Prostate gland (tissue), 2 donors: Measurements from ENCODE around the gene UBR2.

Experiments
- POLR2A ChIP-seq: fragments of 450-650 bp; IDR thresholded peaks from one replicate; pipeline ENCODE4 v1.6.1; 2016; ENCODE audit warnings: antibody characterized with exemption, mild to moderate bottlenecking
- TF ChIP-seq, protein P1 (sequence below), 4 experiments: fragments of 200-600 bp in 2 of 4; fragments of 450-650 bp in 2 of 4; sonication (generic) in 2 of 4; IDR thresholded peaks; 1 replicate in 3 of 4; 2 replicates in 1 of 4; pipeline ENCODE4 v1.5.1; 2016 to 2019; ENCODE audit warnings: antibody characterized with exemption in 4 of 4, mild to moderate bottlenecking in 2 of 4, moderate library complexity in 2 of 4

DNA sequence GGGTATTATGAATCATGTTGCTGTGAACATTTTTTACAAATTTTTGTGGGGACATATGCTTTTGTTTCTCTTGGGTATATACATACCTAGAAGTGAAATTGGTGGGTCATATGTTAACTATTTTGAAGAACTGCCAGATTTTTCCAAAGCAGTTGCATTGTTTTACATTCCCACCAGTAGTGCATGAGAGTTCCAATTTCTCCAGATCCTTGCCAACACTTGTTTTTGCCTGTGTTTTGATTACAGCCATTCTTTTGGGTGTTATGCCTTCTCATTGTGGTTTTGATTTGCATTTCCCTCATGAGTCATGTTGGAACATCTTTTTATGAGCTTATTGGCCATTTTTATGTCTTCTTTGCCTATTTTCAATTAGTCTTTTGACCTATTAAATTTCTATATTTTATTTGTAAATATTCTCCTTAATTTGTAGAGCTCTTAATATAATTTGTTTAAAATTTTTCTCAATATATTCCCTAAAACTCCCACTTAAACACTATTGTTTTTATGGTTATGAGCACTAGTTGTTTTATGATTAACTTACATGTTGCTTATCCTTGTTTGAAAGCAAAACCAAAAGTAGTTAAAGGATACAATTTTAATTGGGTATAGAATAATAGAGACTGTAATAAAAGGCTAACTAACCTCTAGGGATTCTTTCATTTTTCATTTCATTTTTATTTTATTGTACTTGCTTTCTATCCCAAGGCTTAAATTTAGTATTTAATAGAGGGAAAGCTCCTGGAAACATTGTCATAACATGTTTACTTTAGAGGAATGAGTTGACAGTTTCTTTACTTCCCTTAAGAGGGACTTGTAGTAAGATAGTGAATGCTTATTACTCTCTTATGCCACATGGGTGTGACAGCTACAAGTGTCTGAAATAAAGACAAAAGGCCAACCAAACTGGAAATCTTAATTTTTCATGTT, 5.5 kb downstream of the UBR2 start:
- TF ChIP-seq, protein P1, sequence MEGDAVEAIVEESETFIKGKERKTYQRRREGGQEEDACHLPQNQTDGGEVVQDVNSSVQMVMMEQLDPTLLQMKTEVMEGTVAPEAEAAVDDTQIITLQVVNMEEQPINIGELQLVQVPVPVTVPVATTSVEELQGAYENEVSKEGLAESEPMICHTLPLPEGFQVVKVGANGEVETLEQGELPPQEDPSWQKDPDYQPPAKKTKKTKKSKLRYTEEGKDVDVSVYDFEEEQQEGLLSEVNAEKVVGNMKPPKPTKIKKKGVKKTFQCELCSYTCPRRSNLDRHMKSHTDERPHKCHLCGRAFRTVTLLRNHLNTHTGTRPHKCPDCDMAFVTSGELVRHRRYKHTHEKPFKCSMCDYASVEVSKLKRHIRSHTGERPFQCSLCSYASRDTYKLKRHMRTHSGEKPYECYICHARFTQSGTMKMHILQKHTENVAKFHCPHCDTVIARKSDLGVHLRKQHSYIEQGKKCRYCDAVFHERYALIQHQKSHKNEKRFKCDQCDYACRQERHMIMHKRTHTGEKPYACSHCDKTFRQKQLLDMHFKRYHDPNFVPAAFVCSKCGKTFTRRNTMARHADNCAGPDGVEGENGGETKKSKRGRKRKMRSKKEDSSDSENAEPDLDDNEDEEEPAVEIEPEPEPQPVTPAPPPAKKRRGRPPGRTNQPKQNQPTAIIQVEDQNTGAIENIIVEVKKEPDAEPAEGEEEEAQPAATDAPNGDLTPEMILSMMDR (IDR thresholded peaks at IDR 0.05) = no peak
- TF ChIP-seq POLR2A = no peak
